Neuronal stem cell (in vitro differentiated cells): ENCODE results near the gene EIF3D. TPM values are rescaled to one million over a fixed set of nuclear protein-coding genes. Genes with fewer than 3 reads are reported as not detected.

Experiments
- DNase-seq: peaks from one replicate; pipeline ENCODE4 v3.0.0-alpha.2; 2013; ENCODE audit warnings: low spot score
- H2AFZ ChIP-seq: one replicate; pipeline ENCODE4 v1.6.1; 2013; ENCODE audit warnings: mild to moderate bottlenecking, low read length, inconsistent platforms
- H2AK5ac ChIP-seq: 2 replicates; pipeline ENCODE4 v1.6.1; 2013; ENCODE audit warnings: low read depth, mild to moderate bottlenecking, inconsistent platforms, low read length, moderate library complexity, mixed read lengths
- H2BK120ac ChIP-seq: 2 replicates; pipeline ENCODE4 v1.6.1; 2013; ENCODE audit warnings: low read depth, mild to moderate bottlenecking, inconsistent platforms, low read length, moderate library complexity, mixed read lengths
- H2BK12ac ChIP-seq: one replicate; pipeline ENCODE4 v1.6.1; 2013; ENCODE audit warnings: low read length, inconsistent platforms
- H2BK15ac ChIP-seq: 2 replicates; pipeline ENCODE4 v1.6.1; 2013; ENCODE audit warnings: mild to moderate bottlenecking, low read length, inconsistent platforms, mixed read lengths
- H2BK5ac ChIP-seq: one replicate; pipeline ENCODE4 v1.6.1; 2013; ENCODE audit warnings: inconsistent platforms, mild to moderate bottlenecking, low read length, moderate library complexity
- H3K14ac ChIP-seq: one replicate; pipeline ENCODE4 v1.6.1; 2013; ENCODE audit warnings: low read length, inconsistent platforms
- H3K18ac ChIP-seq: 2 replicates; pipeline ENCODE4 v1.6.1; 2013; ENCODE audit warnings: low read length, inconsistent platforms
- H3K23ac ChIP-seq: 2 replicates; pipeline ENCODE4 v1.6.1; 2013; ENCODE audit warnings: low read depth, mild to moderate bottlenecking, mixed read lengths, low read length, inconsistent platforms; ENCODE audit not compliant: poor library complexity
- H3K27ac ChIP-seq: replicated peaks from 3 replicates; pipeline ENCODE4 v1.5.1; 2013; ENCODE audit warnings: low read length, inconsistent platforms
- H3K27me3 ChIP-seq, 3 experiments: 2 replicates each; pipeline ENCODE4 v1.6.1; 2013; ENCODE audit warnings: low read length in 3 of 3, mild to moderate bottlenecking in 2 of 3, inconsistent platforms in 1 of 3, low read depth in 1 of 3, mixed read lengths in 1 of 3, moderate library complexity in 1 of 3; ENCODE audit not compliant: control insufficient read depth in 3 of 3, insufficient read depth in 3 of 3
- H3K36me3 ChIP-seq, 2 donors: replicated peaks in 1 of 2; 2 replicates each; pipeline ENCODE4 v1.6.1; 2013; ENCODE audit warnings: low read length in 2 of 2; ENCODE audit not compliant: control insufficient read depth in 2 of 2, insufficient read depth in 2 of 2
- H3K4ac ChIP-seq: 2 replicates; pipeline ENCODE4 v1.6.1; 2013; ENCODE audit warnings: inconsistent platforms, mild to moderate bottlenecking, low read length, moderate library complexity
- H3K4me1 ChIP-seq, 2 donors: 1 replicate in 1 of 2; 2 replicates in 1 of 2; pipeline ENCODE4 v1.6.1; 2013; ENCODE audit warnings: low read length in 2 of 2, low read depth in 1 of 2; ENCODE audit not compliant: control insufficient read depth in 2 of 2, insufficient read depth in 1 of 2
- H3K4me2 ChIP-seq: one replicate; pipeline ENCODE4 v1.6.1; 2013; ENCODE audit warnings: mild to moderate bottlenecking, low read length, inconsistent platforms; ENCODE audit not compliant: insufficient read depth, poor library complexity, severe bottlenecking
- H3K4me3 ChIP-seq, 2 donors: 2 replicates each; pipeline ENCODE4 v1.5.1; 2013; ENCODE audit warnings: low read length in 2 of 2, mild to moderate bottlenecking in 2 of 2, inconsistent platforms in 1 of 2, moderate library complexity in 1 of 2
- H3K79me1 ChIP-seq: one replicate; pipeline ENCODE4 v1.6.1; 2013; ENCODE audit warnings: low read depth, mild to moderate bottlenecking, inconsistent platforms, low read length, moderate library complexity
- H3K9ac ChIP-seq: one replicate; pipeline ENCODE4 v1.6.1; 2013; ENCODE audit warnings: mild to moderate bottlenecking, low read depth, low read length, inconsistent platforms; ENCODE audit not compliant: poor library complexity
- H3K9me3 ChIP-seq, 2 donors: replicated peaks in 1 of 2; 2 replicates each; pipeline versions ENCODE3 to v1.6.1; 2013; ENCODE audit warnings: low read length in 2 of 2, mild to moderate bottlenecking in 2 of 2, inconsistent platforms in 1 of 2, low read depth in 1 of 2, mixed read lengths in 1 of 2, moderate library complexity in 1 of 2; ENCODE audit not compliant: control insufficient read depth in 2 of 2, insufficient read depth in 1 of 2
- H4K8ac ChIP-seq: one replicate; pipeline ENCODE4 v1.6.1; 2013; ENCODE audit warnings: low read depth, mild to moderate bottlenecking, inconsistent platforms, low read length, moderate library complexity
- H4K91ac ChIP-seq: one replicate; pipeline ENCODE4 v1.6.1; 2013; ENCODE audit warnings: low read length, low read depth, mild to moderate bottlenecking, inconsistent platforms; ENCODE audit not compliant: poor library complexity
- WGBS, 2 donors: extraction: QIAGEN DNeasy Blood & Tissue Kit; methylation state at CpG; one replicate each; pipeline ENCODE4 v1.1.7; 2013; ENCODE audit warnings: missing lambda C conversion rate in 2 of 2, mixed read lengths in 1 of 2; ENCODE audit not compliant: insufficient read length in 2 of 2, insufficient replicate concordance in 1 of 2; ENCODE audit errors: extremely low coverage in 2 of 2; 5-methylcytosine and 5-hydroxymethylcytosine counted together
- polyA plus RNA-seq, 2 experiments: library from polyadenylated mRNA; stranded (reverse); fragments of 200-250 nt; gene quantifications; one replicate each; pipeline ENCODE4 v1.2.3, GENCODE V29; 2013

EIF3D gene
- polyA plus RNA-seq (2013, experiment 1 of 2) = 145 TPM
- polyA plus RNA-seq (2013, experiment 2 of 2) = 142 TPM

- H3K4me2 ChIP-seq = peak within 1 kb of the TSS; percentile 64
- peaks cover 19 to 32% of the 10 kb centered on the region in 2 donors for H3K36me3 ChIP-seq
- H2AK5ac ChIP-seq = no peak within 1 kb of the TSS
- H2BK120ac ChIP-seq = no peak within 1 kb of the TSS
- H2BK5ac ChIP-seq = peak within 1 kb of the TSS; percentile 43
- peak within 1 kb of the TSS; percentile 87 to 95 for H3K4me3 ChIP-seq
- peaks cover 3% of the 10 kb centered on the region for H3K79me1 ChIP-seq
- H3K9ac ChIP-seq = peak within 1 kb of the TSS; percentile 87
- no peak within 1 kb of the TSS for H2BK12ac ChIP-seq
- peak; percentile 97 for DNase-seq
- H4K91ac ChIP-seq = no peak within 1 kb of the TSS
- peak within 1 kb of the TSS; percentile 94 for H3K18ac ChIP-seq
- H3K14ac ChIP-seq = no peak within 1 kb of the TSS
- peak within 1 kb of the TSS; percentile 70 for H3K23ac ChIP-seq
- peak within 1 kb of the TSS; percentile 77 for H2AFZ ChIP-seq
- no peak within 1 kb of the TSS for H3K4ac ChIP-seq
- no CpG with 5 or more reads among the region's 82 CpGs for WGBS, 2 donors
- no peak within 1 kb of the TSS for H2BK15ac ChIP-seq
- H3K4me1 ChIP-seq = peaks cover 1 to 4% of the 10 kb centered on the region in 2 donors
- peak within 1 kb of the TSS; percentile 90 for H3K27ac ChIP-seq
- no peak within 1 kb of the TSS for H4K8ac ChIP-seq
- H3K9me3 ChIP-seq = no peaks in the 10 kb centered on the region
- H3K27me3 ChIP-seq = no peaks in the 10 kb centered on the region
Observed at GRCh38 chr22:36528795-36529751, at the start of gene EIF3D. Gene EIF3D (minus strand): TSS chr22:36529166. CDS start chr22:36526121, 3,045 bp downstream.

GRCh38 chr22:36578619-36579018 lies 49.7 kb upstream of the EIF3D start:
- Histone ChIP-seq H3K9me3 (no peaks in the 10 kb centered on the region), H3K27me3 (peaks cover 0 to 8% (median 0%) of the 10 kb centered on the region in 3 experiments), H2BK15ac (no peak overlapping the region), H4K91ac (peak overlapping the region; percentile 47), H3K4me2 (no peak overlapping the region), H3K36me3 (no peaks in the 10 kb centered on the region), H2BK12ac (no peak overlapping the region), H3K23ac (no peak overlapping the region), H2AFZ (no peak overlapping the region), H3K27ac (no peak overlapping the region), H2AK5ac (no peak overlapping the region), H3K9ac (no peak overlapping the region), H2BK5ac (no peak overlapping the region), H3K18ac (peak overlapping the region; percentile 19), H3K14ac (no peak overlapping the region), H3K79me1 (no peaks in the 10 kb centered on the region), H2BK120ac (no peak overlapping the region), H3K4me1 (peaks cover 0 to 4% of the 10 kb centered on the region in 2 donors), H3K4me3 (no peak overlapping the region), H3K4ac (no peak overlapping the region), H4K8ac (no peak overlapping the region)
- DNase-seq = no peak
- whole genome bisulfite sequencing, 2 donors = no CpG with 5 or more reads among the region's 7 CpGs

- no CpG with 5 or more reads among the region's 13 CpGs for WGBS, 2 donors
Observed at GRCh38 chr22:36577019-36577418, 48.1 kb upstream of the EIF3D start.

GRCh38 chr22:36574728-36575127 lies 45.8 kb upstream of the EIF3D start:
- Histone ChIP-seq H3K27ac (no peak overlapping the region), H3K9me3 (no peaks in the 10 kb centered on the region)
- WGBS, 2 donors = no CpG with 5 or more reads among the region's 1 CpG

More at GRCh38 chr22:36577019-36577418, 48.1 kb upstream of the EIF3D start:
- DNase-seq = no peak
- H2BK12ac ChIP-seq = no peak overlapping the region
- H3K14ac ChIP-seq = no peak overlapping the region
- H3K9ac ChIP-seq = no peak overlapping the region
- H3K79me1 ChIP-seq = no peaks in the 10 kb centered on the region
- no peak overlapping the region for H4K91ac ChIP-seq
- H3K9me3 ChIP-seq = no peaks in the 10 kb centered on the region
- no peaks in the 10 kb centered on the region for H3K36me3 ChIP-seq
- no peak overlapping the region for H2AFZ ChIP-seq
- peak overlapping the region; percentile 52 for H3K18ac ChIP-seq
- H2BK120ac ChIP-seq = no peak overlapping the region
- H3K4me1 ChIP-seq = peaks cover 0 to 4% of the 10 kb centered on the region in 2 donors
- no peak overlapping the region for H3K4me3 ChIP-seq
- H3K23ac ChIP-seq = no peak overlapping the region
- no peak overlapping the region for H4K8ac ChIP-seq
- H2AK5ac ChIP-seq = no peak overlapping the region
- H3K4me2 ChIP-seq = no peak overlapping the region
- no peak overlapping the region for H3K27ac ChIP-seq
- no peak overlapping the region for H2BK15ac ChIP-seq
- no peak overlapping the region for H3K4ac ChIP-seq
- peaks cover 0 to 6% (median 0%) of the 10 kb centered on the region in 3 experiments for H3K27me3 ChIP-seq
- no peak overlapping the region for H2BK5ac ChIP-seq

More at GRCh38 chr22:36574728-36575127, 45.8 kb upstream of the EIF3D start:
- Histone ChIP-seq H3K4me1 (peaks cover 5 to 9% of the 10 kb centered on the region in 2 donors), H2AK5ac (no peak overlapping the region), H2BK5ac (no peak overlapping the region), H2AFZ (no peak overlapping the region), H3K79me1 (no peaks in the 10 kb centered on the region), H3K4ac (no peak overlapping the region), H3K4me3 (no peak overlapping the region), H3K23ac (no peak overlapping the region), H3K4me2 (no peak overlapping the region), H2BK15ac (no peak overlapping the region), H3K27me3 (peaks cover 0 to 6% (median 0%) of the 10 kb centered on the region in 3 experiments), H3K36me3 (no peaks in the 10 kb centered on the region), H2BK12ac (no peak overlapping the region), H2BK120ac (no peak overlapping the region), H3K9ac (no peak overlapping the region), H3K18ac (no peak overlapping the region), H4K8ac (no peak overlapping the region), H4K91ac (no peak overlapping the region), H3K14ac (no peak overlapping the region)
- no peak for DNase-seq
